ENCODE data around the gene HIF3A. TPM values are rescaled to one million over a fixed set of nuclear protein-coding genes. Genes with fewer than 3 reads are reported as not detected.

The HIF3A gene
- total and polyA plus RNA-seq, 2 of the 4 experiments (the other 2 are of a cell fraction): 0.02 TPM; not detected in 1

DNA sequence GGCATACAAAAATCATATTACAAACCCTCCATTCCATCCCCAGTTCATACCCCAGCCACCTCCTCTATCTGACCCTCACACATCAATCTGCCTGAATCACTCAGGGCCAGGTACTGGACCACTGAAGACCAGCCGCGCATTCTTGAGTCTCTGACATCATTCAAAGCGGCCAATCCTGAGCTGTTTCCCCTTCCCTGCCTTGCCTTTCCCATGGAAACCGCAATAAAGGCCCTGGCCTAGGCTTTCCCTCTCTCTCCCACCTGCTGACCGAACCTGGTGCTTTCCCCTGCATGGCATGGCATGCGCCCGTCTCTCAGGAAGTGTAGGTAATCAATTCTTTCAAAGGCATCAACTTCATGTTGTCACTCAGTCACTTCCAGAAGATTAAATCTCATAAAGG lies 17.7 kb upstream of the HIF3A start:
- Histone ChIP-seq H2AK5ac (ENCODE audit: low read depth, low read length) (no peak overlapping the region), H3K4ac (ENCODE audit: low read depth, low read length) (no peak overlapping the region), H3K23ac (ENCODE audit: low read depth, low read length) (no peak overlapping the region), H4K5ac (ENCODE audit: low read depth, low read length) (no peak overlapping the region), H3K4me1 (ENCODE audit: control insufficient read depth, insufficient read depth, low read length) (no peaks in the 10 kb centered on the region), H3K79me1 (ENCODE audit: low read depth in 1 of 2, low read length in 2 of 2) (no peaks in the 10 kb centered on the region), H3K9ac (ENCODE audit: low read depth, low read length) (no peak overlapping the region), H3K18ac (ENCODE audit: low read depth, low read length) (no peak overlapping the region), H3K4me3 (ENCODE audit: insufficient read depth, low read depth, low read length) (no peak overlapping the region), H4K91ac (ENCODE audit: insufficient read depth, low read depth, low read length) (no peak overlapping the region), H3K9me3 (ENCODE audit: control insufficient read depth, insufficient read depth, low read length) (no peaks in the 10 kb centered on the region), H3K4me2 (ENCODE audit: low read depth, low read length) (no peak overlapping the region), H2BK15ac (ENCODE audit: low read depth, low read length) (no peak overlapping the region), H2BK5ac (ENCODE audit: low read depth, low read length, poor library complexity, severe bottlenecking) (no peak overlapping the region), H4K20me1 (ENCODE audit: insufficient read depth, low read length) (no peaks in the 10 kb centered on the region), H3K9me1 (ENCODE audit: insufficient read depth, low read length) (no peaks in the 10 kb centered on the region), H3K14ac (replicated peaks; ENCODE audit: low read depth, low read length) (no peak overlapping the region), H4K8ac (ENCODE audit: low read depth in 2 of 2, low read length in 2 of 2) (no peak overlapping the region), H2BK20ac (ENCODE audit: low read depth, low read length) (no peak overlapping the region), H3K27ac (ENCODE audit: insufficient read depth, low read length) (no peak overlapping the region), H3K56ac (ENCODE audit: extremely low read depth, insufficient read depth, low read length) (no peak overlapping the region), H2AFZ (replicated peaks; ENCODE audit: low read length, poor library complexity) (no peak overlapping the region), H3K36me3 (ENCODE audit: control insufficient read depth, insufficient read depth, low read length) (no peaks in the 10 kb centered on the region), H2AK9ac (replicated peaks; ENCODE audit: low read depth, low read length, poor library complexity) (no peak overlapping the region), H2BK120ac (ENCODE audit: low read depth, low read length) (no peak overlapping the region), H3K27me3 (ENCODE audit: control insufficient read depth, insufficient read depth, low read length) (peaks cover 14% of the 10 kb centered on the region)
- in situ Hi-C loops (cut with MboI; ENCODE audit: low sequenced_read_pairs) (no loop called here), dilution Hi-C loops (cut with HindIII; ENCODE audit: low sequenced_read_pairs, unreplicated experiment) (no loop called here), intact Hi-C loops (cut with micrococcal nuclease) (no loop called here)
- ChIA-PET POLR2A (ENCODE audit: unreplicated experiment) (no interaction called here), CTCF (no interaction called here)
- no TSS peak for BruUV-seq (replicated peaks)
- ATAC-seq (ENCODE audit: low read depth): no peak
- no peak for DNase-seq
- 100% methylated on average over 2 of the region's 7 CpGs; no CpG with 5 or more reads in 1 of the 2 experiments for WGBS, 2 experiments (ENCODE audit: extremely low coverage in 2 of 2, insufficient read length in 1 of 2)
- no peak for TF ChIP-seq RFX5 (IDR thresholded peaks at IDR 0.05; ENCODE audit: low read depth, low read length)
- no peak for TF ChIP-seq MXI1 (IDR thresholded peaks at IDR 0.05; ENCODE audit: borderline replicate concordance, low read depth, low read length)
- TF ChIP-seq POLR2A (IDR thresholded peaks at IDR 0.05; ENCODE audit: low read depth, low read length): no peak
- no peak for TF ChIP-seq CTCF (conservative IDR thresholded peaks at IDR 0.05; ENCODE audit: low read depth, low read length)
- TF ChIP-seq, protein P1, sequence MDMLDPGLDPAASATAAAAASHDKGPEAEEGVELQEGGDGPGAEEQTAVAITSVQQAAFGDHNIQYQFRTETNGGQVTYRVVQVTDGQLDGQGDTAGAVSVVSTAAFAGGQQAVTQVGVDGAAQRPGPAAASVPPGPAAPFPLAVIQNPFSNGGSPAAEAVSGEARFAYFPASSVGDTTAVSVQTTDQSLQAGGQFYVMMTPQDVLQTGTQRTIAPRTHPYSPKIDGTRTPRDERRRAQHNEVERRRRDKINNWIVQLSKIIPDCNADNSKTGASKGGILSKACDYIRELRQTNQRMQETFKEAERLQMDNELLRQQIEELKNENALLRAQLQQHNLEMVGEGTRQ (IDR thresholded peaks at IDR 0.05; ENCODE audit: low read depth, low read length): no peak
- no peak for TF ChIP-seq BHLHE40 (IDR thresholded peaks at IDR 0.05; ENCODE audit: low read depth, low read length)
- TF ChIP-seq, protein P2, sequence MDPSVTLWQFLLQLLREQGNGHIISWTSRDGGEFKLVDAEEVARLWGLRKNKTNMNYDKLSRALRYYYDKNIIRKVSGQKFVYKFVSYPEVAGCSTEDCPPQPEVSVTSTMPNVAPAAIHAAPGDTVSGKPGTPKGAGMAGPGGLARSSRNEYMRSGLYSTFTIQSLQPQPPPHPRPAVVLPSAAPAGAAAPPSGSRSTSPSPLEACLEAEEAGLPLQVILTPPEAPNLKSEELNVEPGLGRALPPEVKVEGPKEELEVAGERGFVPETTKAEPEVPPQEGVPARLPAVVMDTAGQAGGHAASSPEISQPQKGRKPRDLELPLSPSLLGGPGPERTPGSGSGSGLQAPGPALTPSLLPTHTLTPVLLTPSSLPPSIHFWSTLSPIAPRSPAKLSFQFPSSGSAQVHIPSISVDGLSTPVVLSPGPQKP (IDR thresholded peaks at IDR 0.05; ENCODE audit: borderline replicate concordance, low read depth, low read length): no peak
- TF ChIP-seq FOS (IDR thresholded peaks at IDR 0.05; ENCODE audit: low read depth, low read length): no peak
- no peak for TF ChIP-seq MAFK (IDR thresholded peaks at IDR 0.05; ENCODE audit: low read depth, low read length)
- TF ChIP-seq NFE2L2 (IDR thresholded peaks at IDR 0.05; ENCODE audit: low read depth, low read length): no peak
- no peak for TF ChIP-seq CHD1 (IDR thresholded peaks at IDR 0.05; ENCODE audit: low read depth, low read length)
- no peak for TF ChIP-seq CEBPB (IDR thresholded peaks at IDR 0.05; ENCODE audit: low read depth, low read length)
- TF ChIP-seq MAZ (IDR thresholded peaks at IDR 0.05; ENCODE audit: borderline replicate concordance, low read depth, low read length): no peak
- TF ChIP-seq RCOR1 (IDR thresholded peaks at IDR 0.05; ENCODE audit: insufficient replicate concordance, low read length): no peak
- no peak for TF ChIP-seq RAD21 (IDR thresholded peaks at IDR 0.05; ENCODE audit: low read length)
- no peak for TF ChIP-seq SMC3 (IDR thresholded peaks at IDR 0.05; ENCODE audit: low read depth, low read length)
